22Rv1 (cell line): ENCODE data around the gene SLC50A1.

Experiments
- CTCF ChIP-seq: fragments of 450-650 bp; IDR thresholded peaks from 2 replicates; pipeline ENCODE4 v1.5.1; 2017; ENCODE audit warnings: mild to moderate bottlenecking
- ZFX ChIP-seq: fragments of 450-650 bp; IDR thresholded peaks from 2 replicates; pipeline ENCODE4 v1.6.1; 2017; ENCODE audit warnings: antibody characterized with exemption, borderline replicate concordance

- TF ChIP-seq CTCF (no peak), ZFX (no peak)
These were observed 48.7 kb upstream of the SLC50A1 start for GRCh38 chr1:155086856-155087535.
